ENCODE results near the gene ASF1B.

DNA sequence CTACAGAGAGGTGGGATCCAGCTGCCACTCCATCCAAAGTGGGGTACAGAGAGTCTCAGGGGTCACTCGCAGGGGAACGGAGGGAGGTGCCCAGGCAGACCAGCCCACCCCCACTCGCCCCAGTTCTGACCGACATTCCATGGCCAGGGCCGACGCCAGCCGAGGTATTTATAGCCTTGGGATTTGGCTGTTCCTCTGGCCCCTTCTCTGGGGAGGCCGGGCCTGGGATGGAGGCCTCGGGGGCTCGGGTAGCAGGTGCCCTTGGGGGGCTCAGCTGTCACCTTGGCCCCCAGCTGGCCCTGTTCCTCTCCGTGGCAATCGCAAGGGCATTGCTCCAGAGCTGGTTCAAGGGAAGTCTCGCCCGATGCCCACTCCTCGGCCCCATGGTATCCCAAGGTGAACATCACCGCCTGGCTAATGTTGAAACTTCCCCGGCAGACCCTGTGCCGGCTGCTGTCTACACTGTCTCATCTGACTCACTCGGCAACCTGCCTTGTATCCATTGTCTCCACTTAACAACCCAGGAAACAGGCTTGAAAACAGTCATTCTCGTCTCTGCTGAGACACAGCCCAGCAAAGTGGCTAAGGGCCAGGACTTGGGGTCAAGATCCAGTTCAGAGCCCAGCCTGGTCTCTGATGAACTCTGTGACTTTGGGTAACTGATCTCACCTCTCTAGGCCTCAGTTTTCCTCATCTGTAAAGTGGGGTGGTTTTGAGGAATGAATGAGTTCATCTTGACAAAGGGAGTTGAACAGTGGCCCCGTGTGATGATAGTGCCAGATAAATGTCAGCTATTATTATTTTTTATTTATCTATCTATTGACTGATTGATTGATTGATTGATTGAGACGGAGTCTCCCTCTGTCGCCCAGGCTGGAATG, 28.6 kb downstream of the ASF1B start:
- TF ChIP-seq POLR2A (IDR thresholded peaks at IDR 0.05) = no peak
- TF ChIP-seq, protein P1, sequence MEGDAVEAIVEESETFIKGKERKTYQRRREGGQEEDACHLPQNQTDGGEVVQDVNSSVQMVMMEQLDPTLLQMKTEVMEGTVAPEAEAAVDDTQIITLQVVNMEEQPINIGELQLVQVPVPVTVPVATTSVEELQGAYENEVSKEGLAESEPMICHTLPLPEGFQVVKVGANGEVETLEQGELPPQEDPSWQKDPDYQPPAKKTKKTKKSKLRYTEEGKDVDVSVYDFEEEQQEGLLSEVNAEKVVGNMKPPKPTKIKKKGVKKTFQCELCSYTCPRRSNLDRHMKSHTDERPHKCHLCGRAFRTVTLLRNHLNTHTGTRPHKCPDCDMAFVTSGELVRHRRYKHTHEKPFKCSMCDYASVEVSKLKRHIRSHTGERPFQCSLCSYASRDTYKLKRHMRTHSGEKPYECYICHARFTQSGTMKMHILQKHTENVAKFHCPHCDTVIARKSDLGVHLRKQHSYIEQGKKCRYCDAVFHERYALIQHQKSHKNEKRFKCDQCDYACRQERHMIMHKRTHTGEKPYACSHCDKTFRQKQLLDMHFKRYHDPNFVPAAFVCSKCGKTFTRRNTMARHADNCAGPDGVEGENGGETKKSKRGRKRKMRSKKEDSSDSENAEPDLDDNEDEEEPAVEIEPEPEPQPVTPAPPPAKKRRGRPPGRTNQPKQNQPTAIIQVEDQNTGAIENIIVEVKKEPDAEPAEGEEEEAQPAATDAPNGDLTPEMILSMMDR (IDR thresholded peaks at IDR 0.05) = no peak
